Dendritic cell treated with granulocyte-macrophage colony-stimulating factor and Interleukin-4, amounts not matched to agents 40 ng/mL and 50 ng/mL, for 4 days (primary cell): ENCODE measurements around the gene SLC2A8.

Source experiments
- H3K27ac Mint-ChIP-seq: one replicate; pipeline ENCODE4 v1.8.0; 2022; ENCODE audit warnings: mild to moderate bottlenecking, mixed read lengths
- H3K27me3 Mint-ChIP-seq: one replicate; pipeline ENCODE4 v1.8.0; 2022; ENCODE audit warnings: mild to moderate bottlenecking, mixed read lengths
- H3K36me3 Mint-ChIP-seq: one replicate; pipeline ENCODE4 v1.8.0; 2022; ENCODE audit warnings: low read depth, mixed read lengths
- H3K4me1 Mint-ChIP-seq: one replicate; pipeline ENCODE4 v1.8.0; 2022; ENCODE audit warnings: low read depth, mixed read lengths
- H3K4me3 Mint-ChIP-seq: one replicate; pipeline ENCODE4 v1.8.0; 2022; ENCODE audit warnings: mild to moderate bottlenecking, moderate library complexity, mixed read lengths
- H3K9me3 Mint-ChIP-seq: one replicate; pipeline ENCODE4 v1.8.0; 2022; ENCODE audit warnings: mixed read lengths
- intact Hi-C: fragments of 100-400 bp; cut with micrococcal nuclease; formaldehyde crosslinking; loops from one replicate; pipeline ENCODE4 v1.15.0; 2022

SLC2A8 gene

DNA sequence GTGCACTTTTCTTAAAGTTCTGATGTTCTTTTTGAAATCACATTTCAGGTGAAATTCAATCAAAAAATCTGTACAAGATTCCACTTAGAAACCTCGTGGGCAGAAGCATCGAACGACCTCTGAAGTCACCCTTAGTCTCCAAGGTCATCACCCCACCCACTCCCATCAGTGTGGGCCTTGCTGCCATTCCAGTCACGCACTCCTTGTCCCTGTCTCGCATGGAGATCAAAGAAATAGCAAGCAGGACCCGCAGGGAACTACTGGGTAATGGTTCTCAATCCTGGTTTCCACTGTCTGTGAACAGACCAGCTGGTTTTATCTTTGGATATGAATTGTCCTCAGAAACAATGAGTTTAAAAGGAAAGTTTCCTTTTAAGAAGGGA is 8.1 kb upstream of the SLC2A8 start:
- H3K27ac Mint-ChIP-seq: no peak overlapping the region
- no peak overlapping the region for H3K4me3 Mint-ChIP-seq
- intact Hi-C loops: no loop called here
- H3K27me3 Mint-ChIP-seq: peaks cover 18% of the 10 kb centered on the region
- no peaks in the 10 kb centered on the region for H3K36me3 Mint-ChIP-seq
- H3K4me1 Mint-ChIP-seq: peaks cover 24% of the 10 kb centered on the region
- H3K9me3 Mint-ChIP-seq: no peaks in the 10 kb centered on the region

DNA sequence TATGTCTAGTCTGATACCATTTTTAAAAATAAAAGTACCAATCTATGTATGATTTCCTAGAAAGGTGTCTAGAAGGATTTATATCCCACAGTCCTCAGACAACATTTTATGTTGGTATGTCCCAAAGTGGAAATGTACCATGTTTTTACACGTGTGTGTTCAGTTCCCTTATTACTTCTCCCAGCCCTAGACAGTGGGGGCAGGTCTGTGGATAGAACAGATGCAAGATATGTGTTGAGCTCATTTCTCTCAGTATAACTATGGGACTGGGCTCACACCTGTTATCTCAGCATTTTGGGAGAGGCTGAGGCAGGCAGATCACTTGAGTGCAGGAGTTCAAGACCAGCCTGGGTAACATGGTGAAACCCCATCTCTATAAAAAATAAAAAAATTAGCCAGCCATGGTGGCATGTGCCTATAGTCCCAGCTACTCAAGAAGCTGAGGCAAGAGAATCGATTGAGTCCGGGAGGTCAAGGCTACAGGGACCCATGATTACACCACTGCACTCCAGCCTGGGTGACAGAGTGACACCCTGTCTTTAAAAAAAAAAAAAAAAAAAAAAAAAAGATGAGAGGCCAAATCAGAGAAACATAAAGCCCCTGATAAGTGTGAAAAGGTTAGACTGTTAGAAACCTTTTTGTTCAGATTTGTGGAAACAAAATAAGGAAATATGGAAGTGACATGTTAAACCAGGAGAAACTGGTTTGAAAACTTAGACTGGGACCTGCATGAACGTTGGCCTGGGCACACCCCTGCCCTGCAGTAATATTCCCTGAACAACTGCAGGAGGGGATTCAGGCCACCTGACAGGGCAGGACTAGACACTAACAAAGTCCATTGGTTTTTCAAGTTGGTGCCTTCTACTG is 7.4 kb upstream of the SLC2A8 start:
- Mint-ChIP-seq H3K27ac (no peak overlapping the region), H3K27me3 (peaks cover 11% of the 10 kb centered on the region), H3K9me3 (no peaks in the 10 kb centered on the region), H3K36me3 (no peaks in the 10 kb centered on the region), H3K4me1 (peaks cover 24% of the 10 kb centered on the region), H3K4me3 (no peak overlapping the region)
- intact Hi-C loops: no loop called here

DNA sequence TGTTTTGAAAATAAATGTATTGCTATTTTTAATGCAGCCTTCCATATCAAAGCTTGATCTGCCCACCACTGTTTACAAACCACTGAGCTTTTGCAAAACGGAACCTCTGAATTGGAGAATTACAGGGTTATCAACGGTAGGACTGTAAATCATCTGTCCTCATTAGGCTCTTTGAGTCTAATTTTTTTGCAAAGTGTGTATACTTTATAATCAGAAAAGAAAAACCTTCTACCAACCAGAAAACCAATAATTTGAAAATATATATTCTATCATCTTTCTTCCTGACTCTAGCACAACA is 6.8 kb upstream of the SLC2A8 start:
- Mint-ChIP-seq H3K4me3 (no peak overlapping the region), H3K4me1 (peaks cover 24% of the 10 kb centered on the region), H3K27me3 (peaks cover 9% of the 10 kb centered on the region), H3K36me3 (no peaks in the 10 kb centered on the region), H3K9me3 (no peaks in the 10 kb centered on the region), H3K27ac (no peak overlapping the region)
- intact Hi-C loops: no loop called here

DNA sequence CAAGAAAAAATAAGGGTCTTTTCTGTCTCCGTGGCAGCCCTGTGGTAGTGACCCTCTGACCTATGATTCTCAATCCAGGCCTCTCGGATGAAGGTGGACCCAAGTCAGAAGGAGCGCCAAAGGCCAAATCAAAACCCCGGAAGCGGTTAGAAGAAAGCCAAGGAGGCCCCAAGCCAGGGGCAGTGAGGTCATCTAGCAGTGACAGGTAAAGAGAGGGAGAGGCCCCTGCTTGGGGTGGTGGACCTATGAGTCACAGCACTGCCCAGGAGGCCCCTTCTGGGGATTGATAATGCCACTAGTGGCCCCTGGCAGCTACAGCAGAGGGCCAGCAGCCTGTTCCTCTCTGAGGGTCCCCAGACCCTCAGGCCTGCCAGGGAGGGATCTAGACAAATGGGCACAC is 6.4 kb upstream of the SLC2A8 start:
- Mint-ChIP-seq H3K9me3 (no peaks in the 10 kb centered on the region), H3K4me1 (peaks cover 26% of the 10 kb centered on the region), H3K27me3 (peaks cover 12% of the 10 kb centered on the region), H3K27ac (no peak overlapping the region), H3K36me3 (no peaks in the 10 kb centered on the region), H3K4me3 (no peak overlapping the region)
- intact Hi-C loops: no loop called here

DNA sequence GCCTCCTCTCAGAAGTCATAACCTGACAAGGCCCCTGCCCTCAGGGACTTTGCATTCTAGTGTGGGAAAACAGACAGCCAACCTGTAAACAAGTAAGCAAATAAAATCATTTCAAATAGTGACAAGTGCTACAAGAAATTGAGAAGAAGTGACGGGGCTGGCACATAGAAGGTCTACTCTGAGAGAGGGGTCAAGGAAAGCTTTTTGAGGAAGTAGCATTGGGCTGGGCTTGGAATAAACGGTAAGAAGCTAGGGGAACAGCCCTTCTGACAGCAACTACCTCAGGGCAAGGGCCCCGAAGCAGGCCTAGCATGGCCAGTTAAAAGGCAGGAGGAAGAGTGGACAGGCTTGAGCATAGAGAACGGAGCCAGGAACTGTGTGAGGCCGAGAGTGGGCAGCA is 4.8 kb upstream of the SLC2A8 start:
- intact Hi-C loops: no loop called here
- H3K4me1 Mint-ChIP-seq: peaks cover 35% of the 10 kb centered on the region
- no peaks in the 10 kb centered on the region for H3K9me3 Mint-ChIP-seq
- no peak overlapping the region for H3K27ac Mint-ChIP-seq
- H3K36me3 Mint-ChIP-seq: no peaks in the 10 kb centered on the region
- H3K27me3 Mint-ChIP-seq: peaks cover 16% of the 10 kb centered on the region
- H3K4me3 Mint-ChIP-seq: no peak overlapping the region

DNA sequence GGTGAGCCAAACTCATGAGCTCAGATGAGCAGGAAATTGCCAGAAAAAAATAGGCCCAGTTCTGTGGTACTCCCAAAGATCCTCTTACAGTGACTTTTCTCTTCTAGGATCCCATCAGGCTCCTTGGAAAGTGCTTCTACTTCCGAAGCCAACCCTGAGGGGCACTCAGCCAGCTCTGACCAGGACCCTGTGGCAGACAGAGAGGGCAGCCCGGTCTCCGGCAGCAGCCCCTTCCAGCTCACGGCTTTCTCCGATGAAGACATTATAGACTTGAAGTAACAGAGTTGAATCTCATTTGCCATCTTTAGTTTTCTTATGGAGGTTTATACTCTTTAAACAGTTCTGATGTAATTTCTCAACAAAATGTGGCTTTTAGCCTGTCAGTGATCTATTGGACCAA is 4.0 kb upstream of the SLC2A8 start:
- intact Hi-C loops: no loop called here
- H3K4me1 Mint-ChIP-seq: peaks cover 34% of the 10 kb centered on the region
- peaks cover 1% of the 10 kb centered on the region for H3K36me3 Mint-ChIP-seq
- H3K4me3 Mint-ChIP-seq: no peak overlapping the region
- peaks cover 20% of the 10 kb centered on the region for H3K27me3 Mint-ChIP-seq
- no peak overlapping the region for H3K27ac Mint-ChIP-seq
- no peaks in the 10 kb centered on the region for H3K9me3 Mint-ChIP-seq

DNA sequence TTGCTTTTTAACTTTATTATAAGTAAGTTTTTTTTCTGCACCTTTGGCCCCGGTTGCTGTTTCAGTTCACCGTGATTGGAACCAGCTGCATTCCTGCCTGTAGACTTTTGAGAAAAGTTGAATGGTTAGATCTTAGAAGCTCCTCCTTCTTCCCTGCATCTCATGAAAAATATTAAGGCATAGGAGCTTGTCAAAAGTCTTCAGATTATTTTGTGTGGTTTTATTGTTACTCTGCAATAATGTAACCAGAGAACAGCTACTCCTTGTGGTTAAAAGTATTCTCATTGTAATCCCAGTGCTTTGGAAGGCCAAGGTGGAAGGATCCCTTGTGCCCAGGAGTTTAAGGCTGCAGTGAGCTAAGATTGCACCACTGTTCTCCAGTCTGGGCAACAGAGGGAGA is 3.3 kb upstream of the SLC2A8 start:
- intact Hi-C loops: no loop called here
- no peak overlapping the region for H3K27ac Mint-ChIP-seq
- no peak overlapping the region for H3K4me3 Mint-ChIP-seq
- no peaks in the 10 kb centered on the region for H3K9me3 Mint-ChIP-seq
- H3K27me3 Mint-ChIP-seq: peaks cover 26% of the 10 kb centered on the region
- H3K4me1 Mint-ChIP-seq: peaks cover 34% of the 10 kb centered on the region
- H3K36me3 Mint-ChIP-seq: peaks cover 7% of the 10 kb centered on the region

DNA sequence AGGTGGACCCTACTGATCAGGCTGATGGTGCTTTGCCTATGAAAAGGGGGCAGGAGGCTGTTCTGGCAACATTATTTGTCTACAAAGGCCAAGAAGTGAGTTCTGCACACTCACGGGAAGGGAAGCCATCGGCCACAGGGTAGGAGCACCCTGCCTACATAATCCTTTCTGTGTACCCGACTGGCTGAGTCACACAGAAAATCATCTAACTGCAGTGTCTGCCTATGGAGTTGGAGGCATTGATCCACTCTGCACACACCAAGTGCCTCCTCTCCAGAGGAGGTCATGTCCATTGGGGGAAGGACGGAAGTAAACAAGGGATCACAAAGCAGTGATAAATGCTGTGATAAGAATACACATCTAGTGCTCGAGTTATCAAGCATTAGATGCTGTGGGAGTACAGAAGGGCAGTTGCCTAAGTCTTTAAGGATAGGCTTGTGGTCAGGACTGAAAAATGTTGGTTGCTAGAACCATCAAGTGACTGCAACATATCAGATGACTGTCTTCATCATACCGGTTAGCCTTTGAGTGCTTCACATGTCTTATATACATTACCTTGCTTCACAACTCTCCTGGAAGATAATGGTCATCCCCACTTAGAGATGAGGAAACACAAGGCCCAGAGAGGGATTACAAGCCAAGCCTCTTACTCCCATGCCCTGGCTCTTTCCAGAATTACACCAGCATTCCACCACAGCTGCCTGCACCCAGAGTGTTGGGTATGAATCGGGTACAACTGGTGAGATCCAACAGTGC is 1.3 kb upstream of the SLC2A8 start:
- H3K27ac Mint-ChIP-seq: no peak overlapping the region
- intact Hi-C loops: loop anchor here (2.0 to 5.0 kb wide), 2 partner anchors 55 to 168 kb away; partner anchors contain the start of genes LRSAM1 and RPL12
- no peaks in the 10 kb centered on the region for H3K9me3 Mint-ChIP-seq
- H3K27me3 Mint-ChIP-seq: peaks cover 24% of the 10 kb centered on the region
- H3K36me3 Mint-ChIP-seq: peaks cover 18% of the 10 kb centered on the region
- H3K4me1 Mint-ChIP-seq: peaks cover 34% of the 10 kb centered on the region
- peak overlapping the region; percentile 81 for H3K4me3 Mint-ChIP-seq

DNA sequence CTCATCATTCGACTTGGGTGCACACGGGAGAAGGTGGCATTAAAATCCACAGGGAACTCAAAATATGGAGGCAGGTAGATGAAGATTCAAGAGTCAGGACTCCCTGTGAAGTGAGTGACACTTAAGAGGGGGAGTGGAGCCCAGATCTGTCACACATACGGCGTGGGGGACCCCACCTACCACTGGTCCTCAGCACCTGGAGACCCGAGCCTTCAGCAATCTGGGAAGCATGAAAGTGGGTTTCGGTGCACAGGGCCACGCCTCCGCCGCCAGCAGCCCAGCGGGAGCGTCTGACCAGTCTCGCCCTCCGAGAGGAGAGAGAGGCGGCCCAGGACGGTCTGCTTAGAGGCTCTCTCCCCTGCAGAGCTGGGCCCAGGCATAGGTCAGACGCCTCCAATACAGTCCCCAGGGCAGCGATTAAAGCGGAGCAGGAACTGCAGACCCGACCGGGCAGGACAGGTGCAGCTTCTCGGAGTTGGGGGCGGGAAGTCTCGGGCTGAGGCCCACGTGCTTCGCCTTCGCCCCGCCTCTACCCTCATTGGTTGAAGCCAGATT is 639 bp upstream of the SLC2A8 start:
- peaks cover 23% of the 10 kb centered on the region for H3K36me3 Mint-ChIP-seq
- intact Hi-C loops: loop anchor here (2.0 to 5.0 kb wide), 2 partner anchors 54 to 169 kb away; partner anchors contain the start of genes LRSAM1 and RPL12
- H3K4me3 Mint-ChIP-seq: peak overlapping the region; percentile 81
- H3K4me1 Mint-ChIP-seq: peaks cover 34% of the 10 kb centered on the region
- peaks cover 24% of the 10 kb centered on the region for H3K27me3 Mint-ChIP-seq
- no peaks in the 10 kb centered on the region for H3K9me3 Mint-ChIP-seq
- peak overlapping the region; percentile 80 for H3K27ac Mint-ChIP-seq

DNA sequence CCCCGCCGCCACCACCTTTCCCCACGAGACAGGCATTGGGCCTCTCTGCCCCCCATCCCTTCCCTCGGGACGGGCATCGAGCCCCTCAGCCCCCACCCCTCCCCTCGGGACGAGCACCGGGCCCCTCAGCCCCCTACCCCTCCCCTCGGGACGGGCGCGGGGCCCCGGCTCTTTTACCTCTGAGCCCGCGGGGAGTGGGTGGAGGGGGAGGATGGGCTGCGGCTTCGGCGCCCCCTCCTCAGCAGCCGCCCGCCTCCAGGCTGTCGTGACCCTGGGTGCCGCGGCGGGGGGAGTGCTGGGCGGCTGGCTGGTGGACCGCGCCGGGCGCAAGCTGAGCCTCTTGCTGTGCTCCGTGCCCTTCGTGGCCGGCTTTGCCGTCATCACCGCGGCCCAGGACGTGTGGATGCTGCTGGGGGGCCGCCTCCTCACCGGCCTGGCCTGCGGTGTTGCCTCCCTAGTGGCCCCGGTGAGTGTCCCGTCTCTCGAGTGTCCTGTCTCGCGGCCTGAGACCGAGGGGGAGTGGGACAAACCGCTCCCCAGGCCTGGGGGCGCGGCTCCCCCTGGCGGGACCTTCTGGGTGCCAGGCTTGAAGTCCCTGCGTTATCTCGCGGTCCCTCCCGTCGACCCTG is 791 bp downstream of the SLC2A8 start:
- H3K27ac Mint-ChIP-seq: peak overlapping the region; percentile 80
- H3K9me3 Mint-ChIP-seq: no peaks in the 10 kb centered on the region
- intact Hi-C loops: loop anchor here (1.0 to 5.0 kb wide), 3 partner anchors 27 to 170 kb away; partner anchors contain the start of genes LRSAM1, RPL12 and ZNF79
- H3K36me3 Mint-ChIP-seq: peaks cover 37% of the 10 kb centered on the region
- H3K27me3 Mint-ChIP-seq: peaks cover 24% of the 10 kb centered on the region
- H3K4me3 Mint-ChIP-seq: peak overlapping the region; percentile 79
- peaks cover 26% of the 10 kb centered on the region for H3K4me1 Mint-ChIP-seq

DNA sequence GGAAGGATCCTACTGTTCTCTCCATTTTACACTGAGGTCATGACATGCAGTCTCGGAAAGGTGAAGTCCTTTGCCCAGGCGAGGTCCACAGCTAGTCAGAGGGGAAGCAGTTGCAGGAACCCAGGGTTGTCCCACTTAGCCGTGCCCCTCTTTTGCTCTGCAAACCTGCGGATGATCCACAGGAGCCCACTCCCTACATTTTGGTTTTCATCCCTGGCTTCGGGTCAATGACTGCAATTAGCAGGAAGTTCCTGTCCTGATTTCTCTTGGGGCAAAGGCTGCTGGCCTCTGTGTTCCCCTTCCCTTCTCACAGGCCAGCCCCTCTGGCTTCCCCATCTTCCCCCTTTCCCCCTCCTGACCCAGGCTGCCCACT is 1.3 kb downstream of the SLC2A8 start:
- H3K27me3 Mint-ChIP-seq: peaks cover 24% of the 10 kb centered on the region
- peak overlapping the region; percentile 79 for H3K4me3 Mint-ChIP-seq
- intact Hi-C loops: loop anchor here (5.0 kb wide), 1 partner anchor 171 kb away; no protein-coding TSS in a partner anchor
- peak overlapping the region; percentile 80 for H3K27ac Mint-ChIP-seq
- H3K9me3 Mint-ChIP-seq: no peaks in the 10 kb centered on the region
- peaks cover 25% of the 10 kb centered on the region for H3K4me1 Mint-ChIP-seq
- peaks cover 42% of the 10 kb centered on the region for H3K36me3 Mint-ChIP-seq

DNA sequence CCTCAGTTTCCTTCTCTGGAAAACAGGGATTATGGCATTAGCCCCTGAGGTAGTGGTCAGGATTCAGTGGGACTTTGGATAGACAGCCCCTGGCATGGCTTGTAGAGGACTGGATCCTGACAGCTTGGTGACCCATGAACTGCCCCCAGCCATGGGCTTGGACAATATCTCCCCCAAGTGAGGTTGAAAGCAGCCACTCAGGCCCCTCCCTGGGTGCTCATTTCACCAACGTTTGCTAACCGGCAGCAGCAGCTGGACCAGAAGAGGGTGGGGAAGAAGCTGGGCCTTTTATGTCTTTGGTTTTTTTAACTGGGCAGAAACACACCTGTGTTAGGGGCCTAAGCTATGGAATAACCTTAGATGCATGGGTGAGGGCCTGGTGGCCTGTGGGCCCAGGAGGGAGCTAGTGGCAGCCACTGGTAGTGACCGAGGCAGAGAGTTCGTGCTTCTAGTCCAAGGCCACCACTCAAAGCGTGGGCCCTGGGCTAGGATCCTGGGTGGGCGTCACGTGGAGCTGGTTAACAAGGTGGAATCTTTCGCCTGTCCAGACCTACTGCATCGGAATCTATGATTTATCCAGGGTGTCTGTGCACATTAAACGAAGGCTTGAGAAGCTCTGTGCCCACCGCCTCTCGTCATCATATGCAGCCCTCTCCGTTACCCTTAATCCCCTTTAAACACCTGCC is 1.9 kb downstream of the SLC2A8 start:
- H3K27me3 Mint-ChIP-seq: peaks cover 24% of the 10 kb centered on the region
- H3K36me3 Mint-ChIP-seq: peaks cover 48% of the 10 kb centered on the region
- intact Hi-C loops: loop anchor here (5.0 kb wide), 1 partner anchor 172 kb away; no protein-coding TSS in a partner anchor
- peak overlapping the region; percentile 80 for H3K27ac Mint-ChIP-seq
- H3K4me3 Mint-ChIP-seq: peak overlapping the region; percentile 79
- H3K4me1 Mint-ChIP-seq: peaks cover 25% of the 10 kb centered on the region
- H3K9me3 Mint-ChIP-seq: no peaks in the 10 kb centered on the region

DNA sequence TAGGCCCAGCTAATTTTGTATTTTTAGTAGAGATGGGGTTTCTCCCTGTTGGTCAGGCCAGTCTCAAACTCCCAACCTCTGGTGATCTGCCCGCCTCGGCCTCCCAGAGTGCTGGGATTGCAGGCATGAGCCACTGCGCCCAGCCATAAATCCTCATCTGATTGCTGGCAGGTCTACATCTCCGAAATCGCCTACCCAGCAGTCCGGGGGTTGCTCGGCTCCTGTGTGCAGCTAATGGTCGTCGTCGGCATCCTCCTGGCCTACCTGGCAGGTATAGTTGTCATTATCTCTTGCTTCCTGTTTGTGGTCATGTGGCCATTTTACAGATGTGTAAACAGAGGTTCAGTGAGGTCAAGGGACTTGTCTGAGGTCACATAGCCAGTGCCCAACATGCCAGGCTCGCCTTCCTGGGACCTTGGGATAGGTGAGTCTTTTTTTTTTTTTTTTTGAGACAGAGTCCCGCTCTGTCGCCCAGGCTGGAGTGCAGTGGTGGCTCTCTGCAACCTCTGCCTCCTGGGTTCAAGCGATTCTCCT is 2.8 kb downstream of the SLC2A8 start:
- Mint-ChIP-seq H3K27ac (no peak overlapping the region), H3K4me3 (no peak overlapping the region), H3K27me3 (peaks cover 24% of the 10 kb centered on the region), H3K4me1 (peaks cover 25% of the 10 kb centered on the region), H3K36me3 (peaks cover 58% of the 10 kb centered on the region), H3K9me3 (no peaks in the 10 kb centered on the region)
- intact Hi-C loops: loop anchor here (5.0 kb wide), 1 partner anchor 173 kb away; no protein-coding TSS in a partner anchor
